HG03354 (cell line): ENCODE results near the gene TEX101.
"Not testable (repeated sequence)": the region's sequence is repeated elsewhere in the genome, so short reads cannot be mapped to it uniquely, and the experiment has no call there.

Source experiments
- ATAC-seq: cut with Tn5 transposase; IDR thresholded peaks from one replicate; pipeline ENCODE4 v1.9.1; 2021; ENCODE audit warnings: mild to moderate bottlenecking; ENCODE audit not compliant: unreplicated experiment, poor library complexity, severe bottlenecking

The TEX101 gene

DNA sequence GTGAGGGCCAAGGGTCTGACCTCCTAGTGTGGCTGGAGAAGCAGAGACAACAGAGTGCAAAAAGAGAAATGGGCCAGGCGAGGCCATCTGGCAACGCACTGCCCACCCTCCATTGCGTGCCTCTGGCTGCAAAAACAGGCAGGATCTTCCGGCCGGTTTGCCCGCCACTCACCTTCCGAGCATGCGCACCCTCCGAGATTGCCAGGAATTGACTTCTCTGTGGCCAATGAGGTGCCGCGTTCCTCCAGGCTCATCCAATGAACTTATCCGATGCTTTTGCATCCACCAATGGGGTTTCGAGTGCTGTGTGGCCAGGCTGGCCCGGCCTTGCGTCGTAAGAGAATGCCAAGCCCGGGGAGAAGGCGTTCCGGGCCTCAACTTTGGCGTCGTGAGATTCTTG, at the start of gene TEX101:
TEX101 (plus strand) TSS at position 337 of the 400 bp plus-strand sequence. CDS start 1,030 bp downstream, outside the sequence.
- no peak for ATAC-seq

GRCh38 chr19:43365677-43366076, 49.0 kb upstream of the TEX101 start:
- not testable (repeated sequence) for ATAC-seq

GRCh38 chr19:43367822-43368221, 46.9 kb upstream of the TEX101 start:
- ATAC-seq: no peak

DNA sequence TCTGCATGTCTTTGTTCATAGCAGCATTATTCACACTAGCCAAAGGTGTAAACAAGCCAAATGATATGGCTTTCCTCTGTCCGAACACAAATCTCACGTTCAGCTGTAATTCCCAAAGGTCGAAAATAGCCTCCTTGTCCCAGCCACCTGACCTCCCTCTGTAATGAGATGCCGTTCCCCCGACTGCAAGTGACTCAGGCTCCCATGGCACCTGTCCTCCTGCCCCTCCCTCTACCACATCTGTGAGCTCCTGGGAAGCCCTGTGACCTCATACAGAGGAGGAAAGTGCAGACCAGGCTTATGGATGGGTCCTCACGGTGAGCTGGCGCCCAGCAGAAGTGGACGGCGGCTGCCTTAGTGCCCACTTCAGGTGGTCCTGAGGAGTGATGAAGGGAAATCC, 45.8 kb upstream of the TEX101 start:
- not testable (repeated sequence) for ATAC-seq

GRCh38 chr19:43371909-43372308, 42.8 kb upstream of the TEX101 start:
- ATAC-seq: no peak

- ATAC-seq: no peak
Observed at GRCh38 chr19:43372462-43372861, 42.2 kb upstream of the TEX101 start.

GRCh38 chr19:43377624-43378023, 37.1 kb upstream of the TEX101 start:
- ATAC-seq: not testable (repeated sequence)

GRCh38 chr19:43380008-43380407, 34.7 kb upstream of the TEX101 start:
- no peak for ATAC-seq

DNA sequence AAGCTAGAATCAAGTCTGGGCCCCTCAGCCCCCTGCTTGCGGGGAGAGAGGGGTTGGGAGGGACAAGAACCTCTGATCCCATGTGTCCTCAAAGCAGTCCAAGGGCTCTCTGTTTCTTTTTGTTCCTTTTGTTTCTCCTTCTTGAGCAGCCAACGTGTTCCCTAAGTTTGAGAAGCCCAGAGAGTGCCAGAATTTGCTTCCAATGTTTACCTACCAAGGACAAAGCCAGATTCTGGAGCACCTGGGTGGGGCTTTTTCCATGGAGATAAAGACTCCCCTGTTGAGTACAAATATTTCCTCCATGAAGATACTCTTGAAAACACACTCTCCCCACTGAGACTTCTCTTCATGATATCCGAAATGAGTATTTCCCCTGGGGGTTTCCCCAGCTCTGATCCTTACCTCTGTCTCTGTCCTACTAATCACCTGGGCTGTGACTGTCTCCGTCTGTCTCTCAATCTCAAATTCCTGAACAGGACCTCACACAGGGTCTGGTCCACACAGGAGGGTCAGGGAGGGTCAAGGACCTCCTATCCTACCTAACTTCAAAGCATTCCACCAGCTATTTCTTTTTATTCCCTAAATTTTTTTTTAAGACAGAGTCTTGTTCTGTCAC, 33.8 kb upstream of the TEX101 start:
- ATAC-seq: no peak

GRCh38 chr19:43382586-43383216, 32.0 kb upstream of the TEX101 start:
- not testable (repeated sequence) for ATAC-seq

DNA sequence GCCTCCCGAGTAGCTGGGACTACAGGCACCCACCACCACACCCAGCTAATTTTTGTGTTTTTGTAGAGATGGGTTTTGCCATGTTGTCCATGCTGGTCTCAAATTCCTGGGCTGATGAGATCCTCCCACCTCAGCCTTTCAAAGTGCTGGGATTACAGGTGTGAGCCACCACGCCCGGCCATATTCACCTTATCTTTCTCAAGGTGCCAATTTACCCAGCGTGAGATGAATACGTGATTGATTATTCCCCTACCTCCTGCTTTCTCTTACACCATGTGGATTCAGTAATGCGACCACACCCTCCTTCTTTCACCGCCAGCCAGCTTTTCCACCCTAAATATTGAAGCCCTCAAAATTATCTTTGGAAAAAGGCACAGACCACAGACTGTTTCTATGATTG, 31.4 kb upstream of the TEX101 start:
- ATAC-seq: not testable (repeated sequence)

- not testable (repeated sequence) for ATAC-seq
Observed at GRCh38 chr19:43383759-43384158, 30.9 kb upstream of the TEX101 start.

- ATAC-seq: not testable (repeated sequence)
Observed at GRCh38 chr19:43390903-43391551, 23.7 kb upstream of the TEX101 start.

GRCh38 chr19:43391552-43391935, 23.1 kb upstream of the TEX101 start:
- not testable (repeated sequence) for ATAC-seq

DNA sequence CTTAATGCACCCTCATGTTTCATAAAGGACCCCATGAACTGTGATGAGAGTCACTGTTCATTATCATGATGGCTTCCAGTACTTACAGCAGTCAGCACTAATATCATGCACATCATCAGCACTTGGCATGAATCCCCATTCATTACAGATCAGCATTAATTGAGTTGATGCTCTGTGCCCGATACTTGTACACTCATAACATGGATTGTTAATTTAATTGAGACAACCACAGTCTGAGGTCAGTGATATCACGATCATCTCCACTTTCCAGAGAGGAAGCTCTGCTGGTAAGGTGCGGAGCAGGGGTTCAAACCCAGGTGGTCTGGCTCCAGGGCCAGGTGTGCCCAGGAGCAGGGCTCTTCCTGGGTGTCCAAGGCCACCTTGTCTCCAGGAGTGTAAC, 21.2 kb upstream of the TEX101 start:
- ATAC-seq: not testable (repeated sequence)

GRCh38 chr19:43395561-43395960, 19.1 kb upstream of the TEX101 start:
- ATAC-seq: no peak

- no peak for ATAC-seq
Observed at GRCh38 chr19:43406297-43406696, 8.4 kb upstream of the TEX101 start.

DNA sequence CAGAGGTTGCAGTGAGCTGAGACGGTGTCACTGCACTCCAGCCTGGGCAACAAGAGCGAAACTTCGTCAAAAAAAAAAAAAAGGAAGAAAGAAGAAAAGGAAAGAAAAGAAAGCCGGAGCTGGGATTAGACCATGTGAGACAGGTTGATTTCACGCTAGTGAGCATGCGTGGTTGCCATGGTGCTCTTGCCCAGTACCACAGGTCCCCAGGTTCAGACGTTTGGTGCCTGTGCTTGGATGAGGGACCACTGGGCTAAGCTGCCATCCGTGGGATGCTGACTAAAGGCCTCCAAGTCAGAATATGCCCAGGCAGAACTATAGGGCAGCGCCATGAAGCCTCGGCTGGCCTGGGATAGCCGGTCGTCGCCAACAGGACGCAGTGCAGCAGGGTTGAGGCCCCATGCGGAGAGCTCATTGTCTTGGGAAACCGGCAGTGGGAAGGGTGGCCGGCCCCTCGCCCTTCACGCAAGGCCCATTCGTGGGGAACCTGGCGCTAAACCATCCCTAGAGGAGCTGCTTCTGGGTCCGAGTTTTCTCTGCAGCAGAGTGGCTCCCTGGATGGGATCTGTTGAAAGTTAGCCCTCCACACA, 7.2 kb upstream of the TEX101 start:
- no peak for ATAC-seq

GRCh38 chr19:43408043-43408442, 6.6 kb upstream of the TEX101 start:
- ATAC-seq: no peak

GRCh38 chr19:43409415-43409814, 5.3 kb upstream of the TEX101 start:
- no peak for ATAC-seq

- ATAC-seq: no peak
Observed at GRCh38 chr19:43412441-43412840, 2.2 kb upstream of the TEX101 start.
